Activated CD8-positive, alpha-beta memory T cell treated with anti-CD3 and anti-CD28 coated beads, Interleukin-2, amount 50 U/mL, for 4 hours (primary cell): ENCODE results near the gene THUMPD1.
"Not testable (repeated sequence)": the region's sequence is repeated elsewhere in the genome, so short reads cannot be mapped to it uniquely, and the experiment has no call there.

Experiments
- DNase-seq: peaks from one replicate; pipeline ENCODE4 v3.0.0-alpha.2; 2020

THUMPD1 gene

DNA sequence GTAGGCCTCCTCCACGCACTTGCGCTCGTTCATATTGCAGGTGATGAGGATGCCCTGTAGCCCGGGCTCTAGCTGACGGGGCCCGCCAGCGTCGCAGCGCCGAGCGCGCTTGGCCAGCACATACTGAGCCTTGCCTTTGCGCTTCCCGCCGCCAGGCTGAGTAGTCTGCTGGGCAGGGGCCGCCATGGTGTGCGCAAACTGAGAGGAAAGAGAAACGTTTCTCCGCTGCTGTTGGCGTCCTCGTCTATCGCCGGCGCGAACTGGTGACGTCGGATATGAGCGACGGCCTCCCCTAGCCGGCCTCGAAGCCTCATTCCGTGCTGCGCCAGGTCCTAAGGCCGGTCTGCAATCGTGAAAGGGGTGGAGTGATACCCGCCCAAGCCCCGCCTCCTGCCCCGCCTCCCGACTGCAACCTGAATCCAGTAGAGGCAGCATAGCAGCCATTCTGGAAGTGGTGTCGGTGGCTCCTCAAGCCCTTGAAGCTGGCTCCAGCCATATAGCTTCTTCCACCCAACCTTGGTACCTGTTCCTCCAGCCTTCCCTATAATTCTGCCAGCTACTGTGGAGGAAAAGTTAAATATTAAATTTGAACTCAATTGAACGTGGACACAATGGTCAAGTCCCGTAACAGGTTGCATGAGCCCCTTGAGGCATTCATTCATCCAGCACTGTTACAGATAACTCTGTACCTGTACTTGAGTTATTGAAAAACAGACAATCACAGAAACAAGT is at the start of gene THUMPD1:
Gene THUMPD1, minus strand, starts transcription at position 265 of the 732 bp plus-strand sequence. Its CDS starts 79 bp downstream, at position 186.
- DNase-seq, result peak; percentile 98

DNA sequence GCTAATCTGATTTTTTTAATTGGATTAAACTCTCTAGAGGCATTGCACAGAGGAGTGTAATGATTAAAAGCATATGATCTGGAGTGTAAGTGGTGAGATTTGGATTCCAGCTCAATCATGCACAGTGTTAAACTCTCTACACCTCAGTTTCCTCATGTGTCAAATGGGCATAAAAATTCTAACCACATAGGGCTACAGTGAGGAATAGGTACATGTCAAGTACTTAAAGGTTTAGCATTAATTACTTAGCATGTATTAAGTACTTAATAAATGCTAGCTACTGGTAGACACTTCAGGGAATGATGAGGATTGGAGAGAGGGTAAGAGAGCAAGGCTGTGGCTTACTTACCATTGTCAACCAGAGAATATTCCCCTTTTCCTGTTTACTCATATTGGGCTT is 47.5 kb upstream of the THUMPD1 start:
- no peak for DNase-seq

DNA sequence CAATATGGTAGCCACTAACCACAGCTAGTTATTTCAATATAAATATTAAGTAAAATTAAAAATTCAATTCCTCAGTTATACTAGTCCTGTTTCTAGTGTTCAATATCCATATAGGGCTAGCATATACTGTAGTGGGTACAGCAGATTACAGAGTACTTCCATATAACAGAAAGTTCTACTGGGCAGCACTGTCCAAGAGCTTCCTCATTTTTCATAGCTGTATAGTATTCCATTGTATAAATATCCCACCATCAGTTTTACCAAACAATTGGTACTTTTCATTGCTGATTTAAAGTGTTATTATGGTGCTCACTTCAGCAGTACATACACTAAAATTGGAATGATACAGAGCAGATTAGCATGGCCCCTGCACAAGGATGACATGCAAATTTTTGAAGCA is 42.6 kb upstream of the THUMPD1 start:
- DNase-seq, result no peak

DNA sequence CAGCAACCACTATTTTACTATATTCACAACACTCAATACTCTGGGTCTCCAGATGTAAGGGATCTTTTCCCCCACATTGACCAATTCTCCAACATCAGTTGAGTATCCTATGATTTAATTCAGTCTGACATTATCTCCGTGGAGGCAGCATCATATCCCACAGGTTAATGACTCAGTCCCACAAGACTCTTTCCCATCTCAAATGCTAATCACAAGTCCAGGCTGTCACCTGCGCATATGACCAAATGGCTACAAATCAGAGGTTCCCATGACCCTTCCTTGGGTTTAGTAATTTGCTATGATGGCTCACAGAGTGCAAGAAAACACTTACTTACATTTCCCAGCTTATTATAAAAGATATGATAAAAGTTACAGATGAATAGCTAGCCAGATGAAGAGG is 40.9 kb upstream of the THUMPD1 start:
- DNase-seq, result no peak

DNA sequence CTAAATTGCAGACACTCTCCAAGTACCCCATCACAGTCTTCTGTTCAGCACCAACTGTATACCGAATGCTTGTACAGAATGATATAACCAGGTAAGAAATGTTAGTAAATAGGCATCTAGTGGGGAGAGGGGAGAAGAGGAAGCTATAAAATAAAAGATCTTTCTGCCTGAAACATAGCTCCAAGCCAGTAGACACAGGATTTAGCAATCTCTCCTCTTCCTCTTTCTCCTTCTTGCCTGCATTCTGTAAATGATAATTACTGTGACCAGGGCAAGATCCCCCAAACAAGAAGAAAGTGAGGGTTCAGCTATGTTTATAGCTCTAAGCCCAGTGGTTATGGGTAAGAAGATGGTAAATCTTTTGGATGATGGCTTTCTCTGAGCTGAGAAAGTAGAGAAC is 40.1 kb upstream of the THUMPD1 start:
- no peak for DNase-seq

DNA sequence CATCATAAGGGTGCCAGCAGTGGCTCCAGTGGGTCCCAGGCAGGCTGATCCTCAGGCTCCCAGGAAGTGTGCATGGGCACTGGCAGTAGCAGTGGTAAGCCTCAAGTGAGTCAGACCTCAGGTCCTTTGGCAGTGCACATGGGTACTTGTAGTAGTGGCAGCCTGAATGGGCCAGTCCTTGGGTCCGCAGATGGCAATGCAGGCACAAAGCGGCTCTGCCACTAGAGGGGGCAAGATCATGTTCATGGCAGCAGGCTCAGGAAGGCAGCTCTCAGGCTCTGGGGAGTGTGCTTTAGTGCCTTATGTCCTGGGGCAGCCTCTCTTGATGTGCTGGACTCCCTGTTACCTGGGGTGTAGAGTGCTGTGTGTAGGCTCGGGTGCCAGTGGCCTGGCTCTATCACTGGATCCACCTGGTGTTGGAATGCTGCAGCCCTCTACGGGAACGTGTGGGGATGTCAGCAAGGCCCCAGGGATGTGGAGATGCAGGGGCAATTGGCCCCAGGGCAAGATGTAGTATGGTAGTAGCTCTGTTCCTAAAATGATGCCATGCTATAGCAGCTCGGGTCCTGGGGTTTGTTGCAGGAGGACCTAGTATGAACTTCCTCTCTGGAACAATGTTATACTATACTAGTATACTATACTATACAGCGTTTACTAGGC is 33.2 kb upstream of the THUMPD1 start:
- peak; percentile 40 for DNase-seq

GRCh38 chr16:20773679-20774078 is 32.1 kb upstream of the THUMPD1 start:
- no peak for DNase-seq

DNA sequence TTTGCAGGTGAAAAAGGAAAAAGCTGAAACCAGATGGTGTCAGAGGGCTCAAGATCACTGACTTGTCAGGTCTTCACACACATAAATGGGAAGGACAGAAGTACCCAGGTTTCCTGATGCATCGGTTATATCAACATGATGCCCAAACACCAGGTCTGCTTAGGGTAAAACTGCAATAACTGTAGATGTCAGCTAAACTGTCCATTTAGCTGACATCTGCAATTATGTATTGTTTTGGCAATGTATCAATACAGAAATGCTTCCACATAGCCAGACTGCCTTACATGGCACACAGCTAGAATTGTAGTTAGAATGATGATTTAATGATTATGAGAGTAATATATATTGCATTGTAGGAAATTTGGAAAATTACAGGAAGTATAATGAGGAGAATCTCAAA is 27.2 kb upstream of the THUMPD1 start:
- DNase-seq, result no peak

DNA sequence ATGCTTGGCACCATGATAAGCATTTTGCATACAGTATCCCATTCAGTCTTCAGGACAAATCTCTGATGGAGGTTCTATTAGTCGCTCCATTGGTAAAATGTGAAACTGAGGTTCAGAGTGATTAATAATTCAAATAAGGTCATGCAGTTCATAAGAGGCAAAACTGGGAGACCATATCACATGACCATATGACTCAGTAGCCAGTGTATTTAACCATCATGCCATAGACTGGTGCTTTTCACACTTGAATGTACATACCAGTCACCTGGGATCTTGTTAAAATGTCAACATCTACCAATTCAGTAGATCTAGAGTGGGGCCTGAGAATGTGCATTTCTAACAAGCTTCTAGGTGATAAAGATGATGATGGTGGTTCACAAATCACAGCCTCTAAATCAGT is 26.5 kb upstream of the THUMPD1 start:
- DNase-seq, result no peak

DNA sequence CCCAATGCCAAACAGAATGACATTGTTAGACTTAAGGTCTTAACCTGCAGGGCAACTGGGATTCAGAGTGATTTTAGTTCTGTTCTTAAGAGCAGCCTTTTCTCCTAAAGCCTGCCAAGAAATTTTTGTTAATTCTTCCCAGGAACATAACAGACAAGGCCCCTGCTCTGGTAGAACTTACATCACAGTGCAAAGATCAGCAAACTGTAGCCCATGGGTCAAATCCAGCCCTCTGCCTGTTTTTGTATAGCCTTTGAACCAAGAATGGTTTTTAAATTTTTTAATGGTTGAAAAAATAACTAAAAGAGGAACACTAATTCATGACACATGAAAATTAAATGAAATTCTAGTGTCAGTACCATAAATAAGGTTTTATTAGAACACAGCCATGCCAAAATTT is 26.0 kb upstream of the THUMPD1 start:
- DNase-seq, result no peak

- DNase-seq, result no peak
Observed at GRCh38 chr16:20766294-20766693, 24.7 kb upstream of the THUMPD1 start.

- no peak for DNase-seq
Observed at GRCh38 chr16:20765732-20766131, 24.1 kb upstream of the THUMPD1 start.

- DNase-seq, result not testable (repeated sequence)
Observed at GRCh38 chr16:20764448-20764847, 22.8 kb upstream of the THUMPD1 start.

DNA sequence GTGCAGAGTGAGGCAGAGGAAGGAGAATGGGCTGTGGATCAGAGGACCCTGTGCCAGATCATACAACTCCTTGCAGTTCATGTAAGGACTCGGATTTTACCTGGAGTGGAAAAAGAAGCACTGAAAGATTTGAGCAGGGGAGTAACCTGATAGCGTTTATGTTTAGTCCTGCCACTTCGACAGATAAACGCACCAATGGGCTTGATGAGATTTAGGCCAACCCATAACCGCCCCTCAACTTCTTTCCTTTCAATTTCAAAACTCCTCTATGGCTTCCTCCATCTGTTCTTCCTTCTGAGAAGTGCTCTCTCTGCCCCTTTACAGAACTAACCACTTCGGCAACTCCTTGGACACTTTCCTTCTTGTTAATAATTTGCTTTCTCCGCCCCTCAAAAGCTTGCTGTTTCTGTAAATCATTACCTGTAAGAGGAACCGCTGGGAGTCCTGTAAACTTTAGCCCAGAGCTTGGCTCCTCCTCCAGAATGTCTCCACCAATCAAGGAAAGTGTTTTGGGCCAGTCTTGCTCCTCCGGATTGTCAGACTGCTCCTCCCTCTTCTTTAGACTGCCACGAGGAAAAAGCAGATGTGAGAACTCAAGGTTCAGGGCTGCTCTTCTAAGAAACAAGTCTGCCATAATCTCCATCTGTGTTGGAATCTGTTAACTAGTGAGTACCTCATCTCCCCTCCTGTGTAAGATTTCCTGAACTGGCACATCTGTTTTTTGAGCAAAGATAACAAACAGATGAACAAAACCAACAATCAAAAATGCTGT is 22.0 kb upstream of the THUMPD1 start, which contains the start of gene ACSM3:
Gene ACSM3, plus strand, starts transcription at position 554 of the 772 bp plus-strand sequence. CDS start 6,021 bp downstream, outside the sequence.
- DNase-seq, result peak; percentile 52

- DNase-seq, result no peak
Observed at GRCh38 chr16:20762404-20763123, 20.9 kb upstream of the THUMPD1 start.

DNA sequence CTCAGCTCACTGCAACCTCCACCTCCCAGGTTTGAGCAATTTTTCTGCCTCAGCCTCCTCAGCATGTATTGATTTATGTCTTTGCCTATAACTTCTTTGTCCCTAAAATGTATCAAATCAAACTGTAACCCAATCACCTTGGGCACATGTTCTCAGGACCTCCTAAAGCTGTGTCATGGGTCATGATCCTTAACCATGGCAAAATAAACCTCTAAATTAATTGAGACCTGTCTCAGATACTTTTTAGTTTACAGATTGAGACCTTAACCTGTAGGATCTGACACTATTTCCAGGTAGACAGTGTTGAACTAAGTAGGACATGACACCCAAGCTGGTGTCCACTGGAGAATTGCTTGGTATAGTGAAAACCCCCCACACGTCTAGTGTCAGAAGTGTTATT is 19.6 kb upstream of the THUMPD1 start:
- DNase-seq, result no peak

DNA sequence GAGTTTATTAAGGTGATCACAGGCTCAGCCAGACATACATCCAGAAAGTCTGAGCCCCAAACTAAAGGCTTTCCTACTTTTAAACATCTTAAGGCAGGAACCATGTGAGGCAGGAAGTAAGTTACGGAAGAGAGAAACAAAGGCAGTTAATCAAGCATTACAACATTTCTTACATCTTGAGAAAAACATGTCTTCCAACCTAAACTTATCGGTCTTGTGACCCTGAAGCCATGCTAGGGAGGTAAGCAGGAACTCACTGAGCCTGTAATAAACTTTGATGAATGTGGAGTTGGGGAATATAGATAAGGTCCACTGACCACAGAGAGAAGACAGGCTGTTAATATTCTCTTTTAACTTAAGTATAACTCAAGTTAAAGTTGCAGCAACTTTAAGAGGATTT is 18.7 kb upstream of the THUMPD1 start:
- no peak for DNase-seq

- not testable (repeated sequence) for DNase-seq
Observed at GRCh38 chr16:20755799-20756198, 14.2 kb upstream of the THUMPD1 start.

DNA sequence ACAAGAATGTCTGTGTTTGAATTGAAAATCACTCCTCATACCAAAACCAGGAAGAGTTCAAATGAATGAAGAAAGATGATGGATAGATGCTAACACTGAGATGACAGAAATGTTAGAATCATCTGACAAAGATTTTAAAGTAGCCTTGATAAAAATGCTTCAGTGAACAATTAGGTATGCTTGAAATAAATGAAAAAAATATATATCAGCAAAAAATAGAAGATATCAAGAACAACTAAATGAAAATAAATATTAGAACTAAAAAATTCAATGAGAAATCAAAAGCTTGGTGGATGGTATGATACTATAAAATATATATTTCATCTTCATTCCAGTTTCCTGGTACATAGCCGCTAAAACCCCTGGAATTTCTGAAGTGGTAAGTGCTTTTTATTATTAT is 13.6 kb upstream of the THUMPD1 start:
- no peak for DNase-seq

GRCh38 chr16:20753727-20754126 is 12.1 kb upstream of the THUMPD1 start:
- no peak for DNase-seq

GRCh38 chr16:20750558-20750957 is 8.9 kb upstream of the THUMPD1 start:
- no peak for DNase-seq

GRCh38 chr16:20749474-20749873 is 7.9 kb upstream of the THUMPD1 start:
- DNase-seq, result no peak
